Hematopoietic multipotent progenitor cell treated with erythropoietin and hydrocortisone succinate and interleukin-3 and kit ligand, for 8 days (in vitro differentiated cells): ENCODE results near the gene CNOT6.
"Not testable (repeated sequence)": the region's sequence is repeated elsewhere in the genome, so short reads cannot be mapped to it uniquely, and the experiment has no call there.

ENCODE experiments used
- DNase-seq: peaks from one replicate; pipeline ENCODE4 v3.0.0-alpha.2; 2015

CNOT6 gene

DNA sequence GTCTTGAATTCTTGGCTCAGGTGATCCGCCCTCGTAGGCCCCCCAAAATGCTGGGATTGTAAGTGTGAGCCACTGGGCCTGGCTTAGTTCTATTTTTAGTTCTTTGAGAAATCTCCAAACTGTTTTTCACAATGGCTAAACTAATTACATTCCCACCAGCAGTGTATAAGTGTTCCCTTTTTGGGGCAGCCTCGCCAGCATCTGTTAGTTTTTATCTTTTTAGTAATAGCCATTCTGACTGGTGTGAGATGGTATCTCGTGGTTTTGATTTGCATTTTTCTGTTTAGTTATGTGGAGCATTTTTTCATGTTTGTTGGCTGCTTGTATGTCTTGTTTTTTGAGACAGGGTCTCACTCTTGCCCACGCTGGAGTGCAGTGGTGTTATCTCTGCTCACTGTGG lies 28.2 kb downstream of the CNOT6 start:
- DNase-seq: no peak

DNA sequence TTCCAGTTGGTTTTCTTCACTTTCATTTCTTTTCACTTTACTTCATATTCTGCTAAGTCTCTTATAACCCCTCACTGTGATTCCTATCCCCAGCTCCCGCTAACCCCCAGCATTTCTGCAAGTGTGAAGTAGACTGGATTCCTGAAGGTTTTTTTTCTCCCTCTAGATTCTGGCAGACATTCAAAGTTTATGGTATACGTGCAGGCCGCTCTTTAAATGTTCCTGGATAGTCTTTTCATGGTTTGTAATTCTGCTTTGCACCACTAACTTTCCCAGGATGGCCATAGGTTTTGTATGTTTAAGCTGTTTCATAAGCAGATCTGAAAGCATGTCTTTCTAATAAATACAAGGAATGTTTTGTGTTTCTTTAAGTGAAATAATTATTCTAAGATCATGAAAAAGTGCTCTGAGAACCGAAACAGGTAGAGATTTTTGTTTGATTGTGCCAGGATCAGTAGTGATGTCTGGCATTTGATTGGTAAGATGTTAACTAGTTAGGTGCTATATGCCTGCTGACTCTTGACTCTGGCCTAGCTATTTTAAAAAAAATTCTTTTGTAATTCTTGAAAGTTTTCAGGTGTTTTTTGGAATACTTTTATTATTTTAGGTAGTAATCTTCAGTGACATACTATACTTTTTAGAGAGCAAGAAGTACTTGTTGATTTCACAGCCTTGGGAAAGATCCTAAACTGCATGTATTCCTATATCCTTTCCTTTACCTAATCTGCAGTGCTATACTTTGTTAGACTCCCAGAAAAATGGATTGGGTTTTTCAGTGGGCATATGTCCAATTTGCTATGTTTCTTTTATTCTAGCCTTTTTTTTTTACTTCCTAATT lies 29.7 kb downstream of the CNOT6 start:
- DNase-seq: no peak

DNA sequence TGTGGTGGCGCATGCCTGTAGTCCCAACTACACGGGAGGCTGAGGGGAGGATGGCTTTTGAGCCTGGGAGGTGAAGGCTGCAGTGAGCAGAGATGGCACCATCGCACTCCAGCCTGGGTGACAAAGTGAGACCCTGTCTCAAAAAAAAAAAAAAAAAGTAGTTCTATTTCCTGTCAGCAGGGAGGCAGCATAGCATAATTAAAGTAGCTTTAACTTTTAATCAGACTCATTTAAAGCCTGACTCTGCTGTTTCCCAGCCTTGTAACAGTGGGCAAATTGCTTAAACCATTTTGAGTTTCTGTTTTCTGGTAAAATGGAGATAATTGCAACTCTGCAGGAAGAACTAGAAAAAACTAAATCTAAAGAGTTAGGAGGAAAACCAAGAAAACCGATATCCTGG lies 31.2 kb downstream of the CNOT6 start:
- peak; percentile 28 for DNase-seq

DNA sequence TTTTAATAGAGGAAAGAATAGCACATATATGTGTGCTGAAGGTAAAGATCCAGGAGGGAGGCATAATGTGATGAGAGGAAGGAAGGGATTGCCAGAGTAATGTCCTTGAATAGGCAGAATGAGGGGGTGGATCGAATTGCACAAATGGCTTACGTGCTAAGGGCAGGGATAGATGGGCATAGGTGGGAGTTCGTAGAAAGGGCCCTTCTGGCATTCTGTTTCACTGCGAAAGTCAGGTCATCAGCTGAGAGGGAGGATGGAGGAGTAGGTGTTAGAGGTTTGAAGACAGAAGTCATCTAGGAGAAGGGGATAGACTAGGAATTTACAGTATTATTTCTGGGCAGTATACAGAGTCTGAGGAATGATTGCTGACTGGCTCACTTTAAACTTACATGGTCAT lies 32.1 kb downstream of the CNOT6 start:
- no peak for DNase-seq

DNA sequence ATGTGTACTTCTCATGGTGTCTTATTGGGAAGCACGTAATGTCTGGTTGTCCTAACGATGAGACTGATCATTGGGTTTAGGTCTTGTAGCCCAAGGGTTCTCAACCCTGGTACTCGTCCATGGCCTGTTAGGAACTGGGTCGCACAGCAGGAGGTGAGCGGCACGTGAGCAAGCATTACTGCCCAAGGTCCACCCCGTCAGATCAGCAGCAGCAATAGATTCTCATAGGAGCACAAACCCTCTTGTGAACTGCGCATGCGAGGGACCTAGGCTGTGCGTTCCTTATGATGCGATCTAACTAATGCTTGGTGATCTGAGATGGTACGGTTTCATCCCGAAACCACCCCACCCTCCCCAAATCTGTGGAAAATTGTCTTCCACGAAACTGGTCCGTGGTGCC lies 33.5 kb downstream of the CNOT6 start:
- no peak for DNase-seq

DNA sequence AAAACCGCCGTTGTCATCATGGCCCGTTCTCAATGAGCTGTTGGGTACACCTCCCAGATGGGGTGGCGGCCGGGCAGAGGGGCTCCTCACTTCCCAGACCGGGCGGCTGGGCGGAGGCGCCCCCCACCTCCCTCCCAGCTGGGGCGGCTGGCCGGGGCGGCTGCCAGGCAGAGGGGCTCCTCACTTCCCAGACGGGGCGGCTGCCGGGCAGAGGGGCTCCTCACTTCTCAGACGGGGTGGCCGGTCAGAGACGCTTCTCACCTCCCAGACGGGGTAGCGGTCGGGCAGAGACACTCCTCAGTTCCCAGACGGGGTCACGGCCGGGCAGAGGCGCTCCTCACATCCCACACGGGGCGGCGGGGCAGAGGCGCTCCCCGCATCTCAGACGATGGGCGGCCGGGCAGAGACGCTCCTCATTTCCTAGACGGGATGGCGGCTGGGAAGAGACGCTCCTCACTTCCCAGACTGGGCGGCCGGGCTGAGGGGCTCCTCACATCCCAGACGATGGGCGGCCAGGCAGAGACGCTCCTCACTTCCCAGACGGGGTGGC lies 36.9 kb downstream of the CNOT6 start:
- DNase-seq: not testable (repeated sequence)

DNA sequence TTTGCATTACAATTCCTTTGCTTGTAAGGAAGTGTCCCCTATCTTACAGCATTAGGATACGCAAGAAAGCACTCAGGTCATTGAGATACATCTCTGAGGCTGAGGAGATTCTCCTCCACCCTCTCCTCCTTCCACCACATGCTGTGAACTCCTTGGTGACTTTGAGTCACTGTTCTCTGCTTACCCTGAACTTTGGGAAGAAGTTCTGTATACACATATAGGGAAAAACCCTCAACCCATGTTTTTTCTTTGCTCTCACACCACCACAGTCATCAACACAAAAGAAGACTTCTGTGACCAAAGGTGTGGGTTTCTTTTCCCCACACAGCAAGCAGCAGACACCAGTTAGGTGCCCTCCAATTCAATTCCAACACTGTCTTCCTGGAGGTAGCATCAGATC lies 38.1 kb downstream of the CNOT6 start:
- no peak for DNase-seq

DNA sequence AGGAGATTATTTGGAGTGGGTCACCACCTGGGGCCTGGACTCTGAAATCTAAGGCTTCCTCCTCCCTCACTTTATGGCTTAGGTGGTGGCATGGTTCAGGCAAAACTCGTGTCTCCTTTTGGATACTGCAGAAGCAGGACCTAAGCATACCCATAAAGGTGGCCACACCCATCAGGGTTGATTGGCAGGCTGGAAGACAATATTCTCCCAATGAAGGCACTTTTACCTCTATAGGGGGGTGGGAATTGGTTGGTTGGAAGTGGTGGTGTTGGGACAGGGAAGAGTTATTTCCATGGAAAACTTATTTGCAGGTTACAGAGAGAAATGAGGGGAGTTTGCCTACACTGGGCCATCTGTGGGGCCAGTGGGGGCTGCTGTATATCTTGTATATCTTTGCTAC lies 39.7 kb downstream of the CNOT6 start:
- no peak for DNase-seq

DNA sequence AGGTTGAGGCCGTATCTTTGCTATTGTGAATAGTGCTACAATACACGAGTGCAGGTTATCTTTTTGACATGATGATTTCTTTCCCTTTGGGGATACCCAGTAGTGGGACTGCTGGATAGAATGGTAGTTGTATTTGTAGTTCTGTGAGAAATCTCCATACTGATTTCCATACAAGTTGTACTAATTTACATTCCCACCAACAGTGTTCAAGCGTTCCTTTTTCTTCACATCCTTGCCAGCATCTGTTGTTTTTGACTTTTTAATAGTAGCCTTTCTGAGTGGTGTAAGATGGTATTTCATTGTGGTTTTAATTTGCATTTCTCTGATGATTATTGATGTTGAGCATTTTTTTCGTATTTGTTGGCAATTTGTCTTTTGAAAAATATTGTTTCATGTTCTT lies 41.4 kb downstream of the CNOT6 start:
- DNase-seq: no peak

DNA sequence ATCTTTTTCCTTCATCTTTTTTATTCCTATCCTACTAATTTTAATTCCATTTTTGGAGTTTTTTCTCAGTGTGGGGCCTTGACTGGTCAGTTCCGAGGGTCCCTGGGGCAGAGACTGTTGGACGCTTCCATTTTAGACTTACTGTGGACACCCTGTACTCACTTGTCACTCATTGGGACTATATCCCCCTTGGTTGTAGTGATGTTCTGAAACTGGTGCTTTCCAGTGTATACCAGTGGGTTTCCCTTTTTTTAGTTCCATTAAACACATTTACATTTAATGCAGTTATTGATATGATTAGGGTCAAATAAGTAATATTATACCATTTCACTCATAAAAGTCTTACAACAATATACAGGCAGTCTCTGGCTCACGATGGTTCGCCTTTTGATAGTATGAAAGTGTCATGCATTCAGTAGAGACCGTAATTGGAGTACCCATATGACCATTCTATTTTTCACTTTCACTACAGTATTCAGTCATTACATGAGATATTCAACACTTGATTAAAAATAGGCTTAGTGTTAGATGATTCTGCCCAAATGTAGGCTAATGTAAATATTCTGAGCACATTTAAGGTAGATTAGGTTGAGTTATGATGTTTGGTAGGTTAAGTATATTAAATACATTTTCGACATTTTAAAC lies 46.0 kb downstream of the CNOT6 start:
- DNase-seq: no peak

DNA sequence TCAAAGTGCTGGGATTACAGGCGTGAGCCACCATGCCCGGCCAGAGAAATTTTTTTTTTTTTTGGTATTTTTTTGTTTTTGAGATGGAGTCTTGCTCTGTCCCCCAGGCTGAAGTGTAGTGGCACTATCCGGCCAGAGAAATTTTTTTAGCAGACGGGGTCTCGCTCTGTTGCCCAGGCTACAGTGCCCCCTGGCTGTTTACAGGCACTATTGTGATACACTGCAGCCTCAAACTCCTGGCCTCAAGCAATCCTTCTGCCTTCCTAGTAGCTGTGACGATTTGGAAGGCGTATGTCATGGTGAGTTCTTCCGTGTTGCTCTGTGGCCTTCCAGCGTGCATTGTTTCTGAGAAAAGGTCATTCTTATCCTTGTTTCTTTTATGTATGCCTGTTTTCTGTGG lies 47.5 kb downstream of the CNOT6 start:
- DNase-seq: no peak

DNA sequence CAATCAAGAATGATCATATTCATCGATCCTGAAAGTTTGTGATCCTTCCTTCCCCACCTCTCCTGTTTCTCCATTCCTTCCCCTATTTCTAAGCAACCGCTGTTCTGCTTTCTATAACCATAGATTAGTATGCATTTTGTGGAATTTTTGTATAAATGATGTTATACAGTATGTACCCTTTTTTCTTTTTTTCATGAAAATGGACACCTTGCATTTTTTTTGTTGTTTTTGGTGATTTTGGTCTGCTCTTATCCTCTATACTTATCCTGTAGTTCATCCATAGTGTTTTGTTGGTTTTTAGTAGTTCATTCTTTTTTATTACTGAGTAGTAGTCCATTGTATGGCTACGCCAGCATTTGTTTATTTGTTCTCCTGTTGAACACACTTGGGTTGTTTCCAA lies 51.1 kb downstream of the CNOT6 start:
- no peak for DNase-seq

DNA sequence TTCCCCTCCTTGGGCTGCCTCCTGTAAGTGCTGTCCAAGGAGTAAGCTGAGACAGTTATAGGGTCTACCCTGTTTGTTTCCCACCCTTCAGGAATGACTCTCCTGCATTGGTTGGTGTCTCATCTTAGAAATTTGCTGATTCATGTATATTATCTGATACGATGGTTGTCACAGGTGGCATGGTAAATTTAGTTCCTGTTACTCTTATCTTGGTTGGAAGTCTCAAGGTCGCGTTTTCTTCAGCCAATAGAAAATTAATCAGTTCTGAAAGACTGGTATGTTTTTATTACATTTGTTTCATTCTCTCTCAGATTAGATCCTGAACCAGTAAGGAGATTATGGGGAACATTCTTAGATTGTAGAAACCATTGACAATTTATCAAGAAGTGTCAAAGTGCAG lies 54.4 kb downstream of the CNOT6 start:
- DNase-seq: peak; percentile 56

DNA sequence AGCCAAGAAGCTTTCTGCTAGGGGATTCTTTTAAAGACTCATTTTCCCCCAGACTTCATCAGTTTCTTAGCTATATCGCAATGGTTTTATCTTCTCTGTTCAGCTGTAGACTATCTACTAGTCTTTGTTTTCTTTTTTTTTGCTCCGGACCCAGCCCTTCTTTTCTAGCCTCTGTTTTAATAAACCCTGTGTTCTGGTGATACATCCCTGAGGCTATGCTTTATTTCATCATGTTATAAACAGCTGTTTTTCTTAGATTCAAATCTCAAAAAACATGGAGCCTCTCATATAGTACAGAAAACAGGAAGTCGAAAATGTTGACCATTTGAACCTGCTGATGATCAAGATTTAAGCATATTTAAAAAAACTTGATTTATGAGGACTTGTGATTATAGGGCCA lies 59.4 kb downstream of the CNOT6 start:
- DNase-seq: peak; percentile 94

DNA sequence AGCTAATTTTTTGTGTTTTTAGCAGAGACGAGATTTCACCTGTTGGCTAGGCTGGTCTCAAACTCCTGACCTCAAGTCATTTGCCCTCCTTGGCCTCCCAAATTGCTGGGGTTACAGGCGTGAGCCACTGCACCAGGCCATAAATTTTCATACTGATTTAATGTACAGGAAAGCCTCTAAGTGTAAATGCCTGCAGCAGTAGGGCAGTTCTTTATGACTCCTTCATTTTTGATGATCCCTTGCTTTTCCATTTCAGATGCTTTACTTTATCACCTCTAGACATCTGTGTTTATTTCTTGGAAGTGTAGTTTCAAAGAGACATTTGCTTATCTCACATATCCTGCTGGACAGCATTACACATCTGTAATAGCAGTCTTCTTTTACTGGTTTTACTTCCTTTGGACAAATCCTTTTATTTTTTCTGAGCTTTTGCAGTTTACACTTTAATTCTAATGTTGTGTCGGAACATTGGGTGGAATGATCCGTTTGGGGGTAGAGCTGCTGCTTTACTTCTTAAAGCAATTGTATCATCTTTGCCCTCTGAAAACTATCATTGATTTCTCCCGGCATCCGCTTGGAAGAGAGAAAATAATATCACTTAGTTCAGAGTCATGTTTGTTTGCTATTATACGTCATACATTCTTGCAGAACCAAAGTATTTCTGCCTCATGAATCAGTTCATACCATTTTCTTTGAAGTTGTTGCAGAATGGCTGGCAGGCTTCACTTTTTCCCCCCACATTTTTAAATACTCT lies 61.2 kb downstream of the CNOT6 start:
- peak; percentile 94 for DNase-seq

DNA sequence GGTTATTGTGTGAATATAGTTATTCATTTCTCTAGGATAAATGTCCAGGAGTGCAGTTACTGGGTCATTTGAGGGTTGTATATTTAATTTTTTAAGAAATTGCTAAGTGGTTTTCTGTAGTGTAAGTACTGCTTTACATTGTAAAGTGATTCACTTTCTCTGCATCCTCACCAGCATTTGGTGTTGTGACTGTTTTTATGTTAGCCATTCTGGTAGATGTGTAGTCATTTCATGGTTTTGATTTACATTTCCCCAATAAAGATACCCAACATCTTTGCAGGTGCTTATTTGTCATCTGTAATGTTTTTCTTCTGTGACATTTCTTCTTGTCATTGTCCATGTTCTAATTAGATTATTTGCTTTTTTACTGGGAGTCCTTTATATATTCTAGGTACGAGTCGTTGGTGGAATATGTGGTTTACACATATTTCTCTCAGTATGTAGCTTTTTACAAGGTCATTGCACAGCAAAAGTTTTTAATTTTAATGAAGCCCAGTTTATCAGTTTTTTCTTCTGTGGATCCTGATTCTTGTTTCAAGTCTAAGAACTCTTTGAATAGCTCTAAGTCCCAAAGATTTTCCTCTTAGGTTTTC lies 63.1 kb downstream of the CNOT6 start:
- DNase-seq: no peak

DNA sequence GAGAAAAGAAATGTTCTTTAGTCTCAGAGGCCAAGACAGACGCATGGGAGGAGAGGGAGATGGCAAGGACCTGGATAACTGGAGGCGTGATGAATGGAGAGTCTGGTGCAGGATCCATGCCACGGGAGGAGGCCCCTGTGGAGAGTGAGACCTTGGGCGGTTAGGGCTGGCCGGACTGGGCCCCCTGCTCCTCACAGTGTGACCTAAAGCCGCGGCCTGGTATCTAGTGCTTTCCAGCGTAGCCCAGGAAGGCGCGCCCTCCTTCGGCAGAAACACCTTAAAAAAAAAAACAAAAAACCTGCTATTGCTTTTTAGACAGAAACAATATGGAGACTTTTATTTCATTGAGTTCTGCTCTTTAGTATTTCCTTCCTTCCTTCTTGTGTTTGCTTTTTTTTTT lies 64.1 kb downstream of the CNOT6 start:
- DNase-seq: no peak

DNA sequence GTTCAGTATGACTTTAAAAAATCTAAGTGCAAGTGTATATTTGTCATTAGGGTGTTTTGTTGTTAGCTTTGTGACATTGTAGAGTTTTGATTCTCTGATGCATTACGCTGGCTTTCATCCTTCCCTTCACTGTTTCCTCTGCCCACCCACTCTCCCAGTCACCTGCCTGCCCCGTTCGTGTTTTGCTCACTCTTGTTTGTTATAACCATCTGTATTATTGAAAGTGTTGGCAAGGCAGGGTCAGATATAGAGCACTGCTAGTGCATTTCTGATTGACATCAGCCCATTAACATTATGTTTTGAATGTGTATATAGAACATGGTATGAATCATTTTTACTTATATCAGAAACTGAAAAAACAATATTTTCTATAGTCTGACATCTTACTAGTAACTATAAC lies 69.8 kb downstream of the CNOT6 start:
- DNase-seq: no peak

DNA sequence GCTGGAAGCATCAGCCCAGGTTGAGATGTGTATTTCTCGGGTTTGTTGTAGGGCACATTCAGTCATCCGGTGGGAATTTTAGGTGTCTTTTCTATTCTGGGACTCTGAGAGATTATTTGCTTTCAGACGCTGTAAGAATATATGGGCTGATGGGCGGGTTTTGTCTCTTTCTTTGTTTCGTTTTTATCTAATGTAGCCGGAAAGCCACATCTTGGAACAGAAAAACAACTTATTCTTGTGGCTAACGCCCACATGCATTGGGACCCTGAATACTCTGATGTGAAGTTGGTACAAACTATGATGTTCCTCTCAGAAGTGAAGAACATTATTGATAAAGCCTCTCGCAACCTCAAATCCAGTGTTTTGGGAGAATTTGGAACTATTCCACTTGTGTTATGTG lies 74.7 kb downstream of the CNOT6 start:
- peak; percentile 49 for DNase-seq

DNA sequence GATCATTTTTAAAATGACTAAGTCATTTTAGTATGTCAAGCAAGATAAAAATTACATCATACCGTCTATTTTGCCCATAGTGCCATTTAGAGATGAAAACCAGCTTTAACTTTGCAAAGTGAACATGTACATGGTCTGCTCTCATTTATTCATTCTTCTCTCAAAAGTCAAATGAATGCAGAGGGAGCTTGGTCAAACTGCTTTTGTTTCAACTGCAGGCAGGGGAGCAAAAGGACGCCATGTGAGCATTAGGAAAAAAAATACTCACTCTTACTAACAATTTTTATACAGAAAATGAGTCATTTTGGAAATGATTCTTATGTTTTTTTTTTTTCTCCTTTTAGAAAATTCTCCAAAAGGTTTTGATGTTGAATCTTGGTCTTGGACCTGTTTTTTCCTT lies 81.4 kb downstream of the CNOT6 start:
- DNase-seq: no peak

DNA sequence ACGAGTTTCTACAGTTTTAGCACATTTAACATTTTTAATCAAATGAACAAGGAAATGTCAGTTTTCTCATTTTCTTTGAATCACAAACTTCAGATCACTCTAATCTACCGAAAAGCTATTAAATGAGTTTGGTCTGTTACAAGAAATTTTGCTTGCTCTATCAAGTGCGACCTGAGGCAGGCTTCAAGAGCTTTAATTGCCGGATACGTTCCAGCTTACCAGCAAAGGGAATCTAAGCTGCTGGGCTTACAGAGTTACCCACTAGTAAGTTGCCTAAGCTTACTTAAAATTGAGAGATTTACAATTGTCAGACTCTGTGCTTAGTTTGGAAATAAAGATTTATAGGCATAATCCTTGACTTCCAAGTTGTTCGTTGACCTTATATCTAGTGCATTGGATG lies 86.5 kb downstream of the CNOT6 start:
- no peak for DNase-seq

DNA sequence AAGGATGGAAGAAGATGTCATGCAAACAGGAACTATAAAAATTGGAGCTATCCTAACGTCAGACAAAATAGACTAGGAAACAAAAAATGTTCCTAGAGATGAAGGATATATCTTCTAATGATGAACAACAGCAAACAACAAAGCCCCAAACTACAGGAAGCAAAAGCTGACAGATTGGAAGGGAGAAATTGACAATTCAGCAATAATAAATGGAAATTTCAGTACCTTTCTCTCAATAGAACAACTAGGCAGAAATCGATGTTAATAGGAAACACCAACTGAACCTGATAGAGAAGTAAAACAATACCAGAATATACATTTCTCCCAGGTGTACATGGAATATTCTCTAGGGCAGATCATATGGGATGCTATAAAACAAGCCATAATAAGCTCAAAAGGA lies 89.6 kb downstream of the CNOT6 start:
- no peak for DNase-seq

DNA sequence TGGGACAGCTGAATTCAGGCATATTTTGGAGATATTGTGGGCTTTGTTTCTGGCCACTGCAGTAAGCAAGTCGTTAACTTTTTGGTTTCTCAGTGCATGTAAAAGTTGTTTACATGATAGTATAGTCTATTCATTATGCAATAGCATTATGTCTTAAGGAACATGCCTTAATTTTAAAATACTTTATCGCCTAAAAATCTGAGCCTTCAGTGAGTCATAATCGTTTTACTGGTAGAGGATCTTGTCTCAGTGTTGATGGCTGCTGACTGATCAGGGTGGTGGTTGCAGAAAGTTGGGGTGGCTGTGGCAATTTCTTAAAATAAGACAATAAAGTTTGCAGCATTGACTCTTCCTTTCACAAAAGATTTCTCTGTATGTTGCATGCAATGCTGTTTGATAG lies 92.0 kb downstream of the CNOT6 start:
- DNase-seq: no peak
